SK-N-SH (cell line): Measurements from ENCODE around the gene GDPD5. TPM values are rescaled to one million over a fixed set of nuclear protein-coding genes. Genes with fewer than 3 reads are reported as not detected.
A peak's percentile ranks its signal among the peaks of the same experiment; 100 is the strongest.

ENCODE experiments used
- CTCF ChIA-PET: fragments of 300-600, 350-600 bp; formaldehyde crosslinking; extraction: SDS; loops from one replicate; lab custom pipeline; 2021; lab: Yijun Ruan, JAX
- POLR2A ChIA-PET: fragments of 350-600 bp; sonication (Branson Sonifier 250); formaldehyde crosslinking; extraction: SDS; loops from one replicate; lab custom pipeline; 2020; ENCODE audit warnings: antibody characterized with exemption, inconsistent platforms; lab: Yijun Ruan, JAX
- DNase-seq: peaks from one replicate; pipeline ENCODE4 v3.0.0; 2012
- H2AFZ ChIP-seq: fragments of 200-600 bp; sonication (generic); 2 replicates; pipeline ENCODE4 v1.8.1; 2016; ENCODE audit warnings: antibody characterized with exemption, mild to moderate bottlenecking, low read depth
- H3F3A ChIP-seq: fragments of 200-600 bp; sonication (generic); replicated peaks from 2 replicates; pipeline ENCODE3; 2016; ENCODE audit warnings: antibody characterized with exemption, mild to moderate bottlenecking; ENCODE audit not compliant: insufficient read depth
- H3K27ac ChIP-seq, 2 experiments: fragments of 200-500 bp in 1 of 2; fragments of 200-600 bp in 1 of 2; sonication (Bioruptor generic) in 1 of 2; sonication (generic), shearing (Covaris generic) in 1 of 2; 2 replicates each; pipeline versions ENCODE4 v1.5.1 to v1.6.1; 2014 to 2016; ENCODE audit warnings: low read depth in 2 of 2, inconsistent platforms in 1 of 2, low read length in 1 of 2, mild to moderate bottlenecking in 1 of 2, mixed read lengths in 1 of 2
- H3K27me3 ChIP-seq: fragments of 200-600 bp; sonication (generic), shearing (Covaris generic); 2 replicates; pipeline ENCODE4 v1.6.1; 2016; ENCODE audit warnings: mixed run types; ENCODE audit not compliant: insufficient read depth
- H3K36me3 ChIP-seq, 2 experiments: fragments of 200-500 bp in 1 of 2; fragments of 200-600 bp in 1 of 2; sonication (Bioruptor generic) in 1 of 2; sonication (generic) in 1 of 2; replicated peaks in 1 of 2; 2 replicates each; pipeline versions ENCODE3 to v1.5.1; 2014 to 2016; ENCODE audit warnings: low read length in 1 of 2, mild to moderate bottlenecking in 1 of 2; ENCODE audit not compliant: insufficient read depth in 2 of 2, control insufficient read depth in 1 of 2
- H3K4me1 ChIP-seq, 2 experiments: fragments of 200-500 bp in 1 of 2; fragments of 200-600 bp in 1 of 2; sonication (Bioruptor generic) in 1 of 2; sonication (generic), shearing (Covaris generic) in 1 of 2; 2 replicates each; pipeline versions ENCODE4 v1.5.1 to v1.6.1; 2014 to 2016; ENCODE audit warnings: low read depth in 1 of 2, low read length in 1 of 2, mixed run types in 1 of 2; ENCODE audit not compliant: insufficient read depth in 2 of 2, control insufficient read depth in 1 of 2
- H3K4me2 ChIP-seq: fragments of 200-600 bp; sonication (generic), shearing (Covaris generic); 2 replicates; pipeline ENCODE4 v1.6.1; 2017; ENCODE audit warnings: mixed run types
- H3K4me3 ChIP-seq, 2 experiments: fragments of 200-500 bp in 1 of 2; fragments of 200-600 bp in 1 of 2; sonication (Bioruptor generic) in 1 of 2; sonication (generic), shearing (Covaris generic) in 1 of 2; 2 replicates each; pipeline versions ENCODE4 v1.5.1 to v1.8.1; 2014 to 2016; ENCODE audit warnings: low read depth in 2 of 2, inconsistent platforms in 1 of 2, low read length in 1 of 2, mild to moderate bottlenecking in 1 of 2, mixed read lengths in 1 of 2, moderate library complexity in 1 of 2
- H3K79me2 ChIP-seq: fragments of 200-600 bp; sonication (generic); 2 replicates; pipeline ENCODE4 v1.8.1; 2017; ENCODE audit warnings: mild to moderate bottlenecking; ENCODE audit not compliant: insufficient read depth
- H3K9ac ChIP-seq: fragments of 200-600 bp; sonication (generic); 2 replicates; pipeline ENCODE4 v1.6.1; 2017; ENCODE audit warnings: mixed run types
- H3K9me2 ChIP-seq: fragments of 200-600 bp; sonication (generic); 2 replicates; pipeline ENCODE4 v1.6.1; 2017; ENCODE audit warnings: mixed run types
- H3K9me3 ChIP-seq: fragments of 200-600 bp; sonication (generic); 2 replicates; pipeline ENCODE4 v1.6.1; 2017; ENCODE audit warnings: mixed run types, mild to moderate bottlenecking, moderate library complexity
- H4K20me1 ChIP-seq: fragments of 200-600 bp; sonication (generic); 2 replicates; pipeline ENCODE4 v1.6.1; 2017; ENCODE audit warnings: mild to moderate bottlenecking, mixed run types; ENCODE audit not compliant: insufficient read depth
- CHD2 ChIP-seq: fragments of 150-350 bp; IDR thresholded peaks from 2 replicates; pipeline ENCODE4 v1.6.1; 2018; ENCODE audit warnings: low read length; ENCODE audit not compliant: partially characterized antibody
- EZH2phosphoT487 ChIP-seq: fragments of 200-600 bp; sonication (generic); IDR thresholded peaks from 2 replicates; pipeline ENCODE4 v1.6.1; 2017; ENCODE audit warnings: low read depth, mixed run types, mild to moderate bottlenecking, antibody characterized with exemption, moderate library complexity, borderline replicate concordance
- FOSL2 ChIP-seq: IDR thresholded peaks from 2 replicates; pipeline ENCODE4 v1.4.0; 2012; ENCODE audit warnings: low read depth, mild to moderate bottlenecking, moderate library complexity, borderline replicate concordance
- FOXM1 ChIP-seq: IDR thresholded peaks from 2 replicates; pipeline ENCODE4 v1.4.0; 2012; ENCODE audit warnings: low read depth, mild to moderate bottlenecking
- GATA2 ChIP-seq: sonication (generic); formaldehyde crosslinking; IDR thresholded peaks from 2 replicates; pipeline ENCODE4 v1.5.0; 2020; ENCODE audit warnings: mild to moderate bottlenecking, missing genetic modification reagents
- IRF3 ChIP-seq: fragments of 150-350 bp; IDR thresholded peaks from 2 replicates; pipeline ENCODE4 v1.6.1; 2016; ENCODE audit warnings: mild to moderate bottlenecking, low read depth, low read length
- JUND ChIP-seq: IDR thresholded peaks from 2 replicates; pipeline ENCODE4 v1.4.0; 2012
- MAX ChIP-seq: IDR thresholded peaks from 2 replicates; pipeline ENCODE4 v1.4.0; 2012; ENCODE audit warnings: low read depth
- MEF2A ChIP-seq: IDR thresholded peaks from 2 replicates; pipeline ENCODE4 v1.4.0; 2012; ENCODE audit warnings: low read depth, borderline replicate concordance
- MXI1 ChIP-seq: IDR thresholded peaks from 2 replicates; pipeline ENCODE4 v1.6.1; 2012; ENCODE audit warnings: mild to moderate bottlenecking, low read depth, low read length, improper control_type of control experiment
- NFIC ChIP-seq: IDR thresholded peaks from 2 replicates; pipeline ENCODE4 v1.4.0; 2012; ENCODE audit warnings: borderline replicate concordance
- NRF1 ChIP-seq: IDR thresholded peaks from 2 replicates; pipeline ENCODE4 v1.6.1; 2012; ENCODE audit warnings: low read depth, mild to moderate bottlenecking, low read length
- POLR2AphosphoS5 ChIP-seq: IDR thresholded peaks from 2 replicates; pipeline ENCODE4 v1.6.1; 2012; ENCODE audit warnings: low read depth, low read length
- RAD21 ChIP-seq: IDR thresholded peaks from 2 replicates; pipeline ENCODE4 v1.6.1; 2012; ENCODE audit warnings: mild to moderate bottlenecking, low read length
- REST ChIP-seq: IDR thresholded peaks from 2 replicates; pipeline ENCODE4 v1.6.1; 2012; ENCODE audit warnings: mild to moderate bottlenecking, low read depth, low read length, moderate library complexity
- RFX5 ChIP-seq: IDR thresholded peaks from 2 replicates; pipeline ENCODE4 v1.6.1; 2012; ENCODE audit warnings: mild to moderate bottlenecking, improper control_type of control experiment, low read length
- RXRA ChIP-seq: IDR thresholded peaks from 2 replicates; pipeline ENCODE4 v1.4.0; 2012; ENCODE audit warnings: low read depth, mild to moderate bottlenecking, borderline replicate concordance
- SIN3A ChIP-seq: IDR thresholded peaks from 2 replicates; pipeline ENCODE4 v1.6.1; 2012; ENCODE audit warnings: low read depth, mild to moderate bottlenecking, low read length, moderate library complexity, borderline replicate concordance
- SMC3 ChIP-seq: IDR thresholded peaks from 2 replicates; pipeline ENCODE4 v1.6.1; 2012; ENCODE audit warnings: low read depth, low read length, improper control_type of control experiment
- TCF12 ChIP-seq: IDR thresholded peaks from 2 replicates; pipeline ENCODE4 v1.4.0; 2012
- TEAD4 ChIP-seq: IDR thresholded peaks from 2 replicates; pipeline ENCODE4 v1.4.0; 2012; ENCODE audit warnings: mild to moderate bottlenecking, borderline replicate concordance; ENCODE audit not compliant: insufficient read depth
- USF1 ChIP-seq: IDR thresholded peaks from 2 replicates; pipeline ENCODE4 v1.4.0; 2012; ENCODE audit warnings: low read depth, borderline replicate concordance
- USF2 ChIP-seq: fragments of 150-350 bp; IDR thresholded peaks from 2 replicates; pipeline ENCODE4 v1.6.1; 2017; ENCODE audit warnings: antibody characterized with exemption, low read length, low read depth, borderline replicate concordance
- ZBTB33 ChIP-seq: IDR thresholded peaks from 2 replicates; pipeline ENCODE4 v1.4.0; 2012; ENCODE audit warnings: low read depth, borderline replicate concordance
- WGBS: methylation state at CpG from one replicate; pipeline ENCODE4 v1.1.6; 2017; ENCODE audit warnings: low lambda C conversion rate; 5-methylcytosine and 5-hydroxymethylcytosine counted together
- polyA plus RNA-seq, 3 experiments: library from polyadenylated mRNA; depleted of rRNA; stranded (reverse); fragments of >200 nt; gene quantifications; 2 replicates each; pipeline ENCODE4 v1.2.3, GENCODE V29; 2012

The GDPD5 gene
- polyA plus RNA-seq, 1 of the 3 experiments (the other 2 are of a cell fraction) = 2.2 TPM

- WGBS = 3% methylated on average over 32 of the region's 51 CpGs
- ChIA-PET CTCF (interaction anchor here (0.9 to 5.2 kb wide), 4 partner anchors 9 to 77 kb away, joined by 3 to 41 read pairs (median 4); no protein-coding TSS in a partner anchor), POLR2A (interaction anchor here (0.7 to 4.2 kb wide), 11 partner anchors 9 to 145 kb away, joined by 3 to 30 read pairs (median 6); partner anchors contain the start of genes GDPD5 and MAP6)
- H3K9me2 ChIP-seq = no peaks in the 10 kb centered on the region
- DNase-seq = peak; percentile 95
- H3K36me3 ChIP-seq = peaks cover 4 to 24% of the 10 kb centered on the region in 2 experiments
- peaks cover 50% of the 10 kb centered on the region for H3K79me2 ChIP-seq
- H4K20me1 ChIP-seq = peaks cover 35% of the 10 kb centered on the region
- H3F3A ChIP-seq = peaks cover 23% of the 10 kb centered on the region
- peak within 1 kb of the TSS; percentile 97 for H3K9ac ChIP-seq
- no peaks in the 10 kb centered on the region for H3K9me3 ChIP-seq
- H3K27me3 ChIP-seq = no peaks in the 10 kb centered on the region
- H3K27ac ChIP-seq = peak within 1 kb of the TSS; percentile 92 to 98
- H2AFZ ChIP-seq = peak within 1 kb of the TSS; percentile 73
- peaks cover 46 to 60% of the 10 kb centered on the region in 2 experiments for H3K4me1 ChIP-seq
- H3K4me3 ChIP-seq = peak within 1 kb of the TSS; percentile 77 to 89
- H3K4me2 ChIP-seq = peak within 1 kb of the TSS; percentile 87
- TF ChIP-seq IRF3 = no peak
- TF ChIP-seq USF1 = no peak
- no peak for TF ChIP-seq RXRA
- TF ChIP-seq MEF2A = no peak; the same call in 1 of the 2 replicates
- TF ChIP-seq USF2 = no peak
- TF ChIP-seq POLR2AphosphoS5 = peak; percentile 73; the same call in 1 of the 2 replicates
- TF ChIP-seq SMC3 = no peak
- TF ChIP-seq TEAD4 = no peak
- TF ChIP-seq JUND = no peak
- no peak for TF ChIP-seq TCF12
- no peak for TF ChIP-seq ZBTB33
- TF ChIP-seq EZH2phosphoT487 = no peak
- no peak for TF ChIP-seq GATA2 (CRISPR knock-in tag)
- no peak for TF ChIP-seq REST
- TF ChIP-seq CHD2 = no peak
- TF ChIP-seq NRF1 = no peak
- no peak for TF ChIP-seq RFX5
- TF ChIP-seq MXI1 = no peak
- peak; percentile 45 for TF ChIP-seq MAX
- TF ChIP-seq FOXM1 = no peak
- TF ChIP-seq NFIC = no peak; the same call in 1 of the 2 replicates
- no peak; the same call in 1 of the 2 replicates for TF ChIP-seq FOSL2
- TF ChIP-seq SIN3A = no peak; the same call in 1 of the 2 replicates
- no peak for TF ChIP-seq RAD21
Observed at GRCh38 chr11:75562048-75562835, 36.5 kb upstream of the GDPD5 start, which contains the start of gene SERPINH1. Gene SERPINH1, plus strand, starts transcription at chr11:75562253. Its CDS starts 4,097 bp downstream, at chr11:75566350.
